Activated naive CD4-positive, alpha-beta T cell treated with anti-CD3 and anti-CD28 coated beads, Interleukin-2, amount 50 U/mL, for 72 hours (primary cell): ENCODE data around the gene SLC25A30. TPM values are rescaled to one million over a fixed set of nuclear protein-coding genes. Genes with fewer than 3 reads are reported as not detected.
A peak's percentile ranks its signal among the peaks of the same experiment; 100 is the strongest.
"Not testable (repeated sequence)": the region's sequence is repeated elsewhere in the genome, so short reads cannot be mapped to it uniquely, and the experiment has no call there.

Source experiments
- ATAC-seq, 2 donors: fragments of 150-1000 bp; cut with Tn5 transposase; 2 replicates each; pipeline ENCODE4 v1.10.0; 2021; ENCODE audit warnings: mild to moderate bottlenecking in 2 of 2, moderate library complexity in 2 of 2
- DNase-seq, 2 donors: peaks; one replicate each; pipeline ENCODE4 v3.0.0; 2021 to 2022; ENCODE audit warnings: low spot score in 2 of 2
- H3K27ac Mint-ChIP-seq, 2 donors: one replicate each; pipeline ENCODE4 v1.8.0; 2022; ENCODE audit warnings: mild to moderate bottlenecking in 2 of 2, mixed read lengths in 2 of 2
- H3K36me3 Mint-ChIP-seq, 2 donors: one replicate each; pipeline ENCODE4 v1.8.0; 2022; ENCODE audit warnings: mixed read lengths in 2 of 2
- H3K9me3 Mint-ChIP-seq, 2 donors: one replicate each; pipeline ENCODE4 v1.8.0; 2022; ENCODE audit warnings: mixed read lengths in 2 of 2
- total RNA-seq, 2 donors: library from RNA; stranded (reverse); gene quantifications; one replicate each; pipeline ENCODE4 v1.2.3, GENCODE V29; 2022

SLC25A30 gene
- total RNA-seq, 2 donors from 2014 or later = 10.5 to 19.7 TPM

DNA sequence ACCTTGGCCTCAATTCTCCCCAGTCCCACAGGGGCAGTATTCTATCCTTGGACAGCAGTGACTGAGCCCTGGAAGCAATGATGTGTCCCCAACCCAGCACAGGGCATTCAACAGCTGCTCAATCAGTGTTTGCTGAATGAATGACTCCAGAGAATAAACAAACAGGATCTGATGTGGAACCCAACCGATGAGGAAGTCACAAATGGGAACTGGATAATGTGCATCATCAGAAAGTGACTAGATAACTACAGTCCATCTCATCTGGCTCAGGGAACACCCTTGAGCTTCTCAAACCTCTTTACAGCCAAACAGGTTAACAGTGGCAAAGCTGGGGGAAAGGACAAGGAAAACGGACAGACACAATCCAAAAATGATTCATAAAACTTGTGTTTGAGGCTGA, 8.2 kb downstream of the SLC25A30 start:
- no peak overlapping the region for H3K27ac Mint-ChIP-seq
- ATAC-seq (no peak), DNase-seq (no peak)
- no peaks in the 10 kb centered on the region for H3K9me3 Mint-ChIP-seq
- peaks cover 7 to 15% of the 10 kb centered on the region in 2 donors for H3K36me3 Mint-ChIP-seq

DNA sequence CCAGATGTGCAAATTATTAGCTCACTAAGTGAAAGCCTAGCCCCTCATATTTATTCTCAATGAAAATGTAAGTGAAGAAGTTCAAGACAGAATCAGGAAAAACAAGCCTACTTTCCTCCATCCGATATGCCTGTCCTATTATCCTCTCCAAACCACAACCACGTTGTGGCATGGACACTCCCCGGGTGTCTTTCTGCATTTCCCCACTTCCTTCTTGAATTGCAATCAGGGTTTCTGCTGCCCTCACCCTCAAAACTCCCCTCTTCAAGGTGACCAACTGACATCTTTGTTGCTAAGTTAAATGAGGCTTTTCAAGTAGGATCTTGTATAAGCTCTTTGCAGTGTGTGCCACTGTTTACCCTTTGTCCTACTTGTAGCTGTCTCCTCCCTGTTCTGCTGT, 11.8 kb downstream of the SLC25A30 start:
- DNase-seq (no peak), ATAC-seq (no peak)
- Mint-ChIP-seq H3K9me3 (no peaks in the 10 kb centered on the region), H3K27ac (peak overlapping the region; percentile 75), H3K36me3 (peaks cover 7 to 21% of the 10 kb centered on the region in 2 donors)

DNA sequence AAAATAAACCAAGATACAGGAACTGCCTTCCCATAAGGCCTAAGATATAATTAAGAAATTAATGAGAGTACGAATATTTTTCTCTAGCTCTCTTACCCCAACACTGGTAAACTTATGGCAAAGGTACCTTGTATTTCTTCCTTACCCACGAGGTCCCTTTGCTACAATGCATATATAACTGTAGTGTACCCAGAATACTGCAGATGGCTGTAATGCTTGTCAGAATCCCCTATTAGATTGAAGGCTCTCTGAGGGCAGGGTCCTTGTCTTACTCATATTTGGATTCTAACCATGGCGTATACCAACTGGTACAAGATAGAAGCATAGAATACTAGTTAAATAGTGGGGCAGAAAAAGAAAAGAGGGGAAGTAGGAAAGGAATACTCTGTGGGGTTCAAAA, 15.1 kb downstream of the SLC25A30 start:
- Mint-ChIP-seq H3K9me3 (no peaks in the 10 kb centered on the region), H3K27ac (no peak overlapping the region), H3K36me3 (peaks cover 6 to 22% of the 10 kb centered on the region in 2 donors)
- DNase-seq (no peak), ATAC-seq (no peak)

DNA sequence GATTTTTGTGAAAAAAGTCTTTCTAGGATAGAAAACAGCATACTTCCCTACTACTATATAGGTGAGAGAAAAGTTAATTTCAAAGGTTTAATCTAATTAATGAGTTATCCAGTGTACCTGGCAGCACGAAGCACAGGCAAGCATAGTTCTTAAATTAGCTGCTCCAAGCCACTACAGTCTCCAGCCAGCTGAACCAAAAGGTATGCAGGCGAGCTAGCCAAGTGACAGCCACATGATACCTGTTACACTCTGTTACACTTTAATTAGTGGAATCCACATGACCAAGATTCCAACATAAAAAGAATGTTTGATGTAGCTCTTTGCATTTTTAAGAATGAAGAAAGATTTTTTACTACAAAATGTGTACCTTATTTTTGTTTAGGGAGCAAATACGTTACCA, 15.5 kb downstream of the SLC25A30 start:
- Mint-ChIP-seq H3K9me3 (no peaks in the 10 kb centered on the region), H3K27ac (no peak overlapping the region), H3K36me3 (peaks cover 1 to 22% of the 10 kb centered on the region in 2 donors)
- DNase-seq = no peak
- no peak for ATAC-seq

DNA sequence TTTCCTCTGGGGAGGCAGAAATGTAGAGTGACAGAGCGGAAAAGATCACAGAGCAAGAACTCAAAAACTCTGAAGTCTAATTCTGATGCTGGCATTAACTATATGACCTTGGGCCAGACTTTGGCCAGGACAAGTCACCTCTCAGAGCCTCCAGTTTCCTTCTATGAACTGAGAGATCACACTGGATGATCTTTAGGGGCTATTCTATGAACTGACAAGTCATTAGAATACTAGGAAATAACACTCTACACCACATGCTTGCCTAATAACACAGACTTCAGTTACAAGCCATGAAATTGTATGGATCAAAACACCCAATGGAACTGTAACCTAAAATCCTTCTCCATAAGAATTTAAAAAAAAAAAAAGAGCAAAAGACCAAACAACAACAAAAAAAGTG, 16.9 kb downstream of the SLC25A30 start:
- H3K27ac Mint-ChIP-seq = peak overlapping the region; percentile 46 to 81
- ATAC-seq (no peak), DNase-seq (no peak)
- H3K36me3 Mint-ChIP-seq = peaks cover 0 to 30% of the 10 kb centered on the region in 2 donors
- H3K9me3 Mint-ChIP-seq = no peaks in the 10 kb centered on the region

- peaks cover 9 to 37% of the 10 kb centered on the region in 2 donors for H3K36me3 Mint-ChIP-seq
- peak overlapping the region; percentile 44 to 83 for H3K27ac Mint-ChIP-seq
- H3K9me3 Mint-ChIP-seq = no peaks in the 10 kb centered on the region
- DNase-seq = peak in 1 of 2 donors; percentile 38
- ATAC-seq = peak in 1 of 2 donors; percentile 66
These were observed 19.3 kb downstream of the SLC25A30 start for GRCh38 chr13:45398877-45399276.

- no peak for ATAC-seq
- H3K27ac Mint-ChIP-seq = peak overlapping the region; percentile 95 to 99
- H3K36me3 Mint-ChIP-seq = peaks cover 9 to 31% of the 10 kb centered on the region in 2 donors
- H3K9me3 Mint-ChIP-seq = no peaks in the 10 kb centered on the region
- no peak for DNase-seq
These were observed 21.6 kb downstream of the SLC25A30 start for GRCh38 chr13:45396533-45397095.

DNA sequence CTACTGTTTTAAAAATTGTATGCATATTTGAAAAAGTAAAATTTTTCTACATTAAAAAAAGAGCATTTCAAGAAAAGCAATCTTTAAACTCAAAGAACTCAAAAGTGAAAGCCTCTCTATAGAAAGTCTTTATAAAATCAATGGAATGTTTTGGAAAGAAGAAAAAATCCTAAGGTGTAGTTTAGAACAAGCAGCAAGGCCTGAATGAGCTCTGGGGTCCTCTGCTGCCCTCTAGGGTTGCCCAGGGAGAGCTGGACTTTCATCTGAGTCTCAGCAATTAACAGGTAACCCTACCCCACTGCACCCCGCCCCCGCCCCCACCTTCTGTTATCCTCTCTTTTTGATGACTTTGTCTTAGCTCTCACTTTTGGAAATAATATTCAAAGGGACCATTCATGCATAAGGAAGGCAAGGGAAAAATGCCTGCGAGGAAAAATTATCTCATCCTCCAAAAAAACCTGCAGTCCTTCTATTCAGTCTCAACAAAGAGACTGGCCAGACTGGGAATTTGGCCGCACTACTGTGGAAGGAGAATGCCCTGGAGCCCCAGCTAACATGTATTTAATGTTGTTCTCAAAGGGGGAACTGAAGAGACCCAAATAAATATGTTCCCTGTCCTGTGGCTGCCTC, 24.1 kb downstream of the SLC25A30 start:
- no peak for ATAC-seq
- H3K9me3 Mint-ChIP-seq = no peaks in the 10 kb centered on the region
- no peak for DNase-seq
- H3K27ac Mint-ChIP-seq = peak overlapping the region in 1 of 2 donors; percentile 51
- peaks cover 9 to 31% of the 10 kb centered on the region in 2 donors for H3K36me3 Mint-ChIP-seq

GRCh38 chr13:45392811-45393210, 25.4 kb downstream of the SLC25A30 start:
- Mint-ChIP-seq H3K36me3 (peaks cover 9 to 27% of the 10 kb centered on the region in 2 donors), H3K27ac (no peak overlapping the region), H3K9me3 (no peaks in the 10 kb centered on the region)
- DNase-seq (no peak), ATAC-seq (no peak)

DNA sequence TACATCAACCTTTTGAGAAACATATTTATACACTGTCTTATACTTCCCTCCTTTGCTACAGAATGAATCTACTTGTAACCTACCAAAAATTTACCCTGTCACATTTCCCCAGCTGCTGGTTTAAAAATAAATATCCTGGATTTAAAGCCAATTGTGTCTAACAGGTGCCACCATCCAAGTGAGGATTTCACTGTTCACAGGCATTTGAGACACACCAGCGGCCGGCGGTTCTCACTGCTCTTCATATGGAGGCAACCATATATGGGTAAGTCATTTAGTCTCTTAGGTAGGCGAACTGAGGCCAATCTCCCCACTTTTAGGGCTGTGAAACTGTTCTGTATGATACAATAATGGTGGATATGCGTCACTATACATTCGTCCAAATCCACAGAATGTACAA, 26.2 kb downstream of the SLC25A30 start:
- H3K9me3 Mint-ChIP-seq = peaks cover 0 to 3% of the 10 kb centered on the region in 2 donors
- H3K36me3 Mint-ChIP-seq = peaks cover 9 to 26% of the 10 kb centered on the region in 2 donors
- H3K27ac Mint-ChIP-seq = no peak overlapping the region
- no peak for ATAC-seq
- no peak for DNase-seq

DNA sequence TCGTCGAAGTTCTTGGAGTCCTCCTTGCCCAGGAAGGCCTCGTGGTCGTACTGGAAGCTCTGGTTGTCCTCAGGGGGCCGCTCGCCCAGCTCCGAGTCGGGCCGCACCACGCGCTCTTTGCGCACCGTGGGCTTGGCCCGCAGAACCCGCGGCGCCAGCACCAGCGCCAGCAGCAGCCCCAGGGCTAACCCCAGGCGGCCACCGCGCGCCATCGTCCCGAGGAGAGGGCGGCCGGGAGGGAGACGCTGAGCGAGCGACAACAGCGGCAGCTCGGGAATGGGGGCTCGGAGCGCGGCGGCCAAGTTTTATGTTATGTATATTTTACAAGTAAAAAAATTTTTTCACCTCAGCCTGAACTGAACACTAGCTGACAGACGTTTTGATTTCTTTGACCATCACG, 27.0 kb downstream of the SLC25A30 start:
- Mint-ChIP-seq H3K27ac (peak overlapping the region in 1 of 2 donors; percentile 19), H3K36me3 (peaks cover 9 to 23% of the 10 kb centered on the region in 2 donors)
- not testable (repeated sequence) for ATAC-seq, H3K9me3 Mint-ChIP-seq, DNase-seq

DNA sequence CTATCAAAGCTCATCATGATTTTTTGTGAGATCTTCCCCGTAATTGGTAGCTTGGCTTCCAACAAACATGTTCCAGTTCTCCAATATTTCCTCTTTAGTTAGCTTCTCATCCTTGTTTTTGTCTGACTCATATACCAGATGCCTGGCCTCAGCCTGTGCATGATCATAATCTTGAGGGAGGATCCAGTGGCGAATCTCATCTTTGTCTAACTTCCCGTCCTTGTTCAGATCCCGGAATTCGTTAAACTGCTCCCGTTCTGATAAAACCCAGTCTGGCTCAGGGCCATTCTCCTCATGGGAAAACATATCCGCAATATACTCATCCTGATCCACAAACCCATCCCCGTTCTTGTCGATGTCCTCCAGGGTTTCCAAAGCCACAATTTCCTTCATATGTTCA, 27.8 kb downstream of the SLC25A30 start:
- ATAC-seq, DNase-seq, H3K9me3 Mint-ChIP-seq: not testable (repeated sequence)
- Mint-ChIP-seq H3K36me3 (peaks cover 5 to 15% of the 10 kb centered on the region in 2 donors), H3K27ac (peak overlapping the region in 1 of 2 donors; percentile 19)

- DNase-seq = no peak
- Mint-ChIP-seq H3K27ac (no peak overlapping the region), H3K9me3 (peaks cover 0 to 3% of the 10 kb centered on the region in 2 donors), H3K36me3 (peaks cover 6 to 19% of the 10 kb centered on the region in 2 donors)
- ATAC-seq = no peak
These were observed 29.5 kb downstream of the SLC25A30 start for GRCh38 chr13:45388664-45389063.

- not testable (repeated sequence) for DNase-seq, H3K9me3 Mint-ChIP-seq, H3K27ac Mint-ChIP-seq
- peaks cover 6 to 19% of the 10 kb centered on the region in 2 donors for H3K36me3 Mint-ChIP-seq
- ATAC-seq = peak in 1 of 2 donors; percentile 66
These were observed 31.1 kb downstream of the SLC25A30 start for GRCh38 chr13:45386892-45387575.

GRCh38 chr13:45385907-45386553, 32.1 kb downstream of the SLC25A30 start:
- DNase-seq (no peak), ATAC-seq (no peak)
- Mint-ChIP-seq H3K27ac (no peak overlapping the region), H3K9me3 (peaks cover 0 to 3% of the 10 kb centered on the region in 2 donors), H3K36me3 (peaks cover 6 to 19% of the 10 kb centered on the region in 2 donors)

DNA sequence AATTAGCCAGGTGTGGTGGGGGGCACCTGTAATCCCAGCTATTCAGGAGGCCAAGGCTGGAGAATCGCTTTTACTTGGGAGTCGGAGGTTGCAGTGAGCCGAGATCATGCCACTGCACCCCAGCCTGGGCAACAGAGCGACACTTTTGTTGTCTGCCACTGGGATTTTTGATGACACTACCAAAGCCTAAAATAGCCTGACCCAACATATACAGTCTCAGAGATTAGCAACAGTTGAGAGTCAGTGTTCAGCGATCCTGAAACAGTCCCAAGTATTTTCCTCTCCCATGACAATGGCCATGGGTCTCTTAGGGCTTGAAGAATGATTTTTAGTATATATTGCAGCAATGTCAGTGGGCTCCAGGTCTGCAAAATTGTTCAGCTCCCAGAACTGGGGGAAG, 32.9 kb downstream of the SLC25A30 start:
- Mint-ChIP-seq H3K36me3 (peaks cover 6 to 19% of the 10 kb centered on the region in 2 donors), H3K9me3 (peaks cover 0 to 3% of the 10 kb centered on the region in 2 donors), H3K27ac (no peak overlapping the region)
- DNase-seq = no peak
- ATAC-seq = no peak
